ENCODE data around the gene PRKCA.

The PRKCA gene

DNA sequence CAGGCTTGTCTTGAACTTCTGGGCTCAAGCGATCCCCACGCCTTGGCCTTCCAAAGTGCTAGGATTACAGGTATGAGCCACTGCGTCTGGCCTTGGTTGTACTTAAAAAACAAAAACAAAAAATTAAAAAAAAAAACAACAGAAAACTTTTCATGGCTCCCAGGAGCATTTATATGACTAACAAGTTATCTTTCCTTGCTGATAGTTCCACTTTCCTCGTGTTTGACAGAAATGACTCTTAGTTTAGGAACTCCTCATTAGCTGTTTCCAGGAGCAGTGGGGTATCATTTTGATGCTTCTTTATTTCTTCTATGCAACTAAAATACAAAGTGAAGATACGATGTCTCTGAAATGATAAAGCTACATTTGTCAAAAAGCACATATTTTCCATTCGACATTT is 165.4 kb downstream of the PRKCA start:
- no peak overlapping the region for H3K23ac ChIP-seq (ENCODE audit: low read depth, low read length, poor library complexity)
- H3K4me1 ChIP-seq (ENCODE audit: control insufficient read depth in 2 of 2, insufficient read depth in 1 of 2, low read depth in 1 of 2, low read length in 2 of 2) = peaks cover 14 to 31% of the 10 kb centered on the region in 2 donors
- no CpG with 5 or more reads among the region's 6 CpGs for WGBS, 2 donors (ENCODE audit: extremely low coverage in 2 of 2, insufficient read length in 2 of 2, insufficient replicate concordance in 1 of 2)
- H2BK120ac ChIP-seq (ENCODE audit: low read depth, low read length) = no peak overlapping the region
- no peak overlapping the region for H3K9ac ChIP-seq (ENCODE audit: low read depth, low read length, poor library complexity)
- H4K8ac ChIP-seq (ENCODE audit: low read depth, low read length) = no peak overlapping the region
- DNase-seq (ENCODE audit: low spot score) = no peak
- H2BK15ac ChIP-seq (ENCODE audit: low read length) = no peak overlapping the region
- H2AK5ac ChIP-seq (ENCODE audit: low read depth, low read length) = no peak overlapping the region
- H3K4me3 ChIP-seq (ENCODE audit: low read length in 2 of 2) = no peak overlapping the region
- H3K36me3 ChIP-seq (replicated peaks in 1 of 2; ENCODE audit: control insufficient read depth in 2 of 2, insufficient read depth in 2 of 2, low read length in 2 of 2) = no peaks in the 10 kb centered on the region
- no peak overlapping the region for H3K14ac ChIP-seq (ENCODE audit: low read length)
- no peak overlapping the region for H3K27ac ChIP-seq (replicated peaks; ENCODE audit: low read length)
- H3K18ac ChIP-seq (ENCODE audit: low read length) = no peak overlapping the region
- H3K27me3 ChIP-seq (ENCODE audit: control insufficient read depth in 3 of 3, insufficient read depth in 3 of 3, low read depth in 1 of 3, low read length in 3 of 3) = no peaks in the 10 kb centered on the region
- no peak overlapping the region for H2AFZ ChIP-seq (ENCODE audit: low read length)
- H4K91ac ChIP-seq (ENCODE audit: low read depth, low read length, poor library complexity) = no peak overlapping the region
- no peaks in the 10 kb centered on the region for H3K9me3 ChIP-seq (replicated peaks in 1 of 2; ENCODE audit: control insufficient read depth in 2 of 2, insufficient read depth in 1 of 2, low read depth in 1 of 2, low read length in 2 of 2)
- no peak overlapping the region for H3K4me2 ChIP-seq (ENCODE audit: insufficient read depth, low read length, poor library complexity, severe bottlenecking)
- H2BK5ac ChIP-seq (ENCODE audit: low read length) = no peak overlapping the region
- no peaks in the 10 kb centered on the region for H3K79me1 ChIP-seq (ENCODE audit: low read depth, low read length)
- H3K4ac ChIP-seq (ENCODE audit: low read length) = no peak overlapping the region
- no peak overlapping the region for H2BK12ac ChIP-seq (ENCODE audit: low read length)

DNA sequence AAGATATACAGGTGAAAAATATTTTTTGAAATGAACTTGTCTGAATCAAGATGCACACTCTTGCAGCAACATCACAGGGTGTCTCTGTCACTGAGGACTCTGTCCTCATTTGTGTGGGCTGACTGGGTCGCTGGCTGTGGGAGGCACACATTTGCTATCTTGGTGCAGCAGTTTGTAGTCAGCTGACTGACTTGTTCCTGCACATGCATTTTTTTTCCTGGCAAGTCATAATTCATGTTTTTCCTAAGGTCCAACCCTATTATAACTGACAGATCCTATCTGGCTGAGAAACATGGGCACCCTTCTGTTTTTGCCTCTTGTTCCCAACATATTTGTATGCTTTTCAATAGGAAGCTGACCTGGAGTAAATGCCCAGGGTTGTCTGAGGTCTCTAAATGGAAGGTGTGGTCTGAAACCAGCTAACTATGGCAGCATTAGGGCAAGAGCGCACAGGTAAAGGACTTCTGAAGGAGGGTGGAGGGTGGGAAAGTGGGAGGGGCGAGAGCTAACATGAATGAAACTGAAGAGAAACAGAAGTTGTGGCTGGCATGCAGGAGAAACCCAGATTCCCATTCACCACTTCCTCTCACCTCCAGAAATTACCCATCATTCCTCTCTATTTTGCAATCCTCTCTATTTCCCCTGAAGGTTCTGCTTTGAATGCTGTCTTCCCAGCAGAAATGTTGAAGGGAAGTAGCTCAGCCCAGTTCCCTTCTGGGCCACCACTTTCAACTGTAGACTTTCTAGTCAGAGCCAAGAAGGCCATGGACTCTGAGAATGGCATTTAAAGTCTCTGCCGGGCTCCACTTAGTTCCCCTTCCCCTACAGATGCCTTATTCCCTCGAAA is 166.1 kb downstream of the PRKCA start:
- no peak overlapping the region for H4K91ac ChIP-seq (ENCODE audit: low read depth, low read length, poor library complexity)
- no peak overlapping the region for H2BK120ac ChIP-seq (ENCODE audit: low read depth, low read length)
- H2BK12ac ChIP-seq (ENCODE audit: low read length) = no peak overlapping the region
- no peaks in the 10 kb centered on the region for H3K9me3 ChIP-seq (replicated peaks in 1 of 2; ENCODE audit: control insufficient read depth in 2 of 2, insufficient read depth in 1 of 2, low read depth in 1 of 2, low read length in 2 of 2)
- no peak overlapping the region for H3K9ac ChIP-seq (ENCODE audit: low read depth, low read length, poor library complexity)
- no peak overlapping the region for H3K4ac ChIP-seq (ENCODE audit: low read length)
- DNase-seq (ENCODE audit: low spot score) = no peak
- no peak overlapping the region for H3K18ac ChIP-seq (ENCODE audit: low read length)
- H3K27me3 ChIP-seq (ENCODE audit: control insufficient read depth in 3 of 3, insufficient read depth in 3 of 3, low read depth in 1 of 3, low read length in 3 of 3) = no peaks in the 10 kb centered on the region
- no peak overlapping the region for H2BK15ac ChIP-seq (ENCODE audit: low read length)
- H3K23ac ChIP-seq (ENCODE audit: low read depth, low read length, poor library complexity) = no peak overlapping the region
- H2AFZ ChIP-seq (ENCODE audit: low read length) = peak overlapping the region; percentile 27
- H3K14ac ChIP-seq (ENCODE audit: low read length) = no peak overlapping the region
- H3K4me3 ChIP-seq (ENCODE audit: low read length in 2 of 2) = no peak overlapping the region
- H3K4me2 ChIP-seq (ENCODE audit: insufficient read depth, low read length, poor library complexity, severe bottlenecking) = no peak overlapping the region
- no peak overlapping the region for H4K8ac ChIP-seq (ENCODE audit: low read depth, low read length)
- no peaks in the 10 kb centered on the region for H3K36me3 ChIP-seq (replicated peaks in 1 of 2; ENCODE audit: control insufficient read depth in 2 of 2, insufficient read depth in 2 of 2, low read length in 2 of 2)
- no peak overlapping the region for H2BK5ac ChIP-seq (ENCODE audit: low read length)
- peaks cover 14 to 31% of the 10 kb centered on the region in 2 donors for H3K4me1 ChIP-seq (ENCODE audit: control insufficient read depth in 2 of 2, insufficient read depth in 1 of 2, low read depth in 1 of 2, low read length in 2 of 2)
- H3K79me1 ChIP-seq (ENCODE audit: low read depth, low read length) = no peaks in the 10 kb centered on the region
- no peak overlapping the region for H3K27ac ChIP-seq (replicated peaks; ENCODE audit: low read length)
- WGBS, 2 donors (ENCODE audit: extremely low coverage in 2 of 2, insufficient read length in 2 of 2, insufficient replicate concordance in 1 of 2) = no CpG with 5 or more reads among the region's 5 CpGs
- no peak overlapping the region for H2AK5ac ChIP-seq (ENCODE audit: low read depth, low read length)

DNA sequence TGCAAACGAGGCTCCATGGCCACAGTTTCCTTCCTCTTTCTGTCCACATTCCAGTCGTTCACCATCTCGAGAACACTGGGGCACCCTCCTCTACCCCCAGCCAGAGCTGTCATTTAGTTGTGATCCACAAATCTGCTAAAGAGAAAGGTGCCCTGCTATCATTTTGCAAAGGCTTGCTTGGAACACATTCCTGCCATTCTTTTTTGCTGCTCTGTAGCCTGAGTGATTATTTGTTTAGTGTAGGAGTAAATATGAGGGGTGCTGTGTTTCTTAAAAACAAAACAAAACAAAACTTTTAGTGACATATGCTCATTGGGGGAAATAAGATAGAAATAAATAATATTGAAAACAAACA is 166.7 kb downstream of the PRKCA start:
- H2BK12ac ChIP-seq (ENCODE audit: low read length) = no peak overlapping the region
- no peaks in the 10 kb centered on the region for H3K79me1 ChIP-seq (ENCODE audit: low read depth, low read length)
- no peaks in the 10 kb centered on the region for H3K36me3 ChIP-seq (replicated peaks in 1 of 2; ENCODE audit: control insufficient read depth in 2 of 2, insufficient read depth in 2 of 2, low read length in 2 of 2)
- no peak overlapping the region for H2BK120ac ChIP-seq (ENCODE audit: low read depth, low read length)
- H3K9ac ChIP-seq (ENCODE audit: low read depth, low read length, poor library complexity) = no peak overlapping the region
- H3K4ac ChIP-seq (ENCODE audit: low read length) = no peak overlapping the region
- no CpG with 5 or more reads among the region's 3 CpGs for WGBS, 2 donors (ENCODE audit: extremely low coverage in 2 of 2, insufficient read length in 2 of 2, insufficient replicate concordance in 1 of 2)
- peak overlapping the region; percentile 27 for H2AFZ ChIP-seq (ENCODE audit: low read length)
- H2BK15ac ChIP-seq (ENCODE audit: low read length) = no peak overlapping the region
- H3K23ac ChIP-seq (ENCODE audit: low read depth, low read length, poor library complexity) = no peak overlapping the region
- peaks cover 15 to 34% of the 10 kb centered on the region in 2 donors for H3K4me1 ChIP-seq (ENCODE audit: control insufficient read depth in 2 of 2, insufficient read depth in 1 of 2, low read depth in 1 of 2, low read length in 2 of 2)
- H4K91ac ChIP-seq (ENCODE audit: low read depth, low read length, poor library complexity) = no peak overlapping the region
- H3K27ac ChIP-seq (replicated peaks; ENCODE audit: low read length) = no peak overlapping the region
- H3K18ac ChIP-seq (ENCODE audit: low read length) = no peak overlapping the region
- no peak overlapping the region for H3K4me2 ChIP-seq (ENCODE audit: insufficient read depth, low read length, poor library complexity, severe bottlenecking)
- no peak overlapping the region for H2AK5ac ChIP-seq (ENCODE audit: low read depth, low read length)
- H3K9me3 ChIP-seq (replicated peaks in 1 of 2; ENCODE audit: control insufficient read depth in 2 of 2, insufficient read depth in 1 of 2, low read depth in 1 of 2, low read length in 2 of 2) = no peaks in the 10 kb centered on the region
- no peak overlapping the region for H2BK5ac ChIP-seq (ENCODE audit: low read length)
- no peak overlapping the region for H3K4me3 ChIP-seq (ENCODE audit: low read length in 2 of 2)
- no peak overlapping the region for H3K14ac ChIP-seq (ENCODE audit: low read length)
- no peaks in the 10 kb centered on the region for H3K27me3 ChIP-seq (ENCODE audit: control insufficient read depth in 3 of 3, insufficient read depth in 3 of 3, low read depth in 1 of 3, low read length in 3 of 3)
- no peak overlapping the region for H4K8ac ChIP-seq (ENCODE audit: low read depth, low read length)
- DNase-seq (ENCODE audit: low spot score) = no peak

DNA sequence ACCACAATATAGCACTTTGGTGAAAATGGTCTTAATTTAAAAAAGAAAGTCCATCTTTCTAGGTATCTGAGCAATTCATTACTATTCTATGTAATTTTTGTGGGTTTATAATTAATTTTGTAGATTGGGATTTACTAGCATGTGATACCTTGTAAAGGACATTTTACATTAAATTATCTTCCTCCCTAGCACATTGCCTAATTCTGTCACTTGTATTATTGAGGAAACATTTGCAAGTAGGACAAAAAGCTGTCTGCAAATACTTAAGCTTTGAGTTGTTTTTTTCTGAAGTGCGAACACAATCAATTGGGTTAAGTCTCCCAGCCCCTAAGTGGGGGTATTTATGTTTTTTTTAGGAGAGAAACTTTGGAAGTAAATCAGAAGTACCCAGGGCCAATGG is 167.0 kb downstream of the PRKCA start:
- no peak overlapping the region for H3K14ac ChIP-seq (ENCODE audit: low read length)
- no peak for DNase-seq (ENCODE audit: low spot score)
- H2BK15ac ChIP-seq (ENCODE audit: low read length) = no peak overlapping the region
- H3K4ac ChIP-seq (ENCODE audit: low read length) = no peak overlapping the region
- no peak overlapping the region for H3K27ac ChIP-seq (replicated peaks; ENCODE audit: low read length)
- H3K36me3 ChIP-seq (replicated peaks in 1 of 2; ENCODE audit: control insufficient read depth in 2 of 2, insufficient read depth in 2 of 2, low read length in 2 of 2) = no peaks in the 10 kb centered on the region
- H2AFZ ChIP-seq (ENCODE audit: low read length) = no peak overlapping the region
- H3K23ac ChIP-seq (ENCODE audit: low read depth, low read length, poor library complexity) = no peak overlapping the region
- H2AK5ac ChIP-seq (ENCODE audit: low read depth, low read length) = no peak overlapping the region
- no peaks in the 10 kb centered on the region for H3K9me3 ChIP-seq (replicated peaks in 1 of 2; ENCODE audit: control insufficient read depth in 2 of 2, insufficient read depth in 1 of 2, low read depth in 1 of 2, low read length in 2 of 2)
- no peak overlapping the region for H3K9ac ChIP-seq (ENCODE audit: low read depth, low read length, poor library complexity)
- H3K79me1 ChIP-seq (ENCODE audit: low read depth, low read length) = no peaks in the 10 kb centered on the region
- H3K4me2 ChIP-seq (ENCODE audit: insufficient read depth, low read length, poor library complexity, severe bottlenecking) = no peak overlapping the region
- H3K4me3 ChIP-seq (ENCODE audit: low read length in 2 of 2) = no peak overlapping the region
- no peak overlapping the region for H4K8ac ChIP-seq (ENCODE audit: low read depth, low read length)
- H3K4me1 ChIP-seq (ENCODE audit: control insufficient read depth in 2 of 2, insufficient read depth in 1 of 2, low read depth in 1 of 2, low read length in 2 of 2) = peaks cover 19 to 38% of the 10 kb centered on the region in 2 donors
- H2BK12ac ChIP-seq (ENCODE audit: low read length) = no peak overlapping the region
- WGBS, 2 donors (ENCODE audit: extremely low coverage in 2 of 2, insufficient read length in 2 of 2, insufficient replicate concordance in 1 of 2) = no CpG with 5 or more reads among the region's 1 CpG
- no peaks in the 10 kb centered on the region for H3K27me3 ChIP-seq (ENCODE audit: control insufficient read depth in 3 of 3, insufficient read depth in 3 of 3, low read depth in 1 of 3, low read length in 3 of 3)
- no peak overlapping the region for H3K18ac ChIP-seq (ENCODE audit: low read length)
- no peak overlapping the region for H4K91ac ChIP-seq (ENCODE audit: low read depth, low read length, poor library complexity)
- H2BK5ac ChIP-seq (ENCODE audit: low read length) = no peak overlapping the region
- no peak overlapping the region for H2BK120ac ChIP-seq (ENCODE audit: low read depth, low read length)

Measured in neuronal stem cell (in vitro differentiated cells).